ENCODE measurements around the gene STS.
A peak's percentile ranks its signal among the peaks of the same experiment; 100 is the strongest.

The STS gene
- total RNA-seq, result 1.3 to 2.9 (median 2.5) reads per million in 4 donors

- DNase-seq, result peak in 2 of 5 donors; percentile 6 to 49
Measured at GRCh38 chrX:7147413-7147977, at the start of gene STS. TSS of gene STS (plus strand) at chrX:7147712. CDS start at chrX:7253200, 105,488 bp downstream.

DNA sequence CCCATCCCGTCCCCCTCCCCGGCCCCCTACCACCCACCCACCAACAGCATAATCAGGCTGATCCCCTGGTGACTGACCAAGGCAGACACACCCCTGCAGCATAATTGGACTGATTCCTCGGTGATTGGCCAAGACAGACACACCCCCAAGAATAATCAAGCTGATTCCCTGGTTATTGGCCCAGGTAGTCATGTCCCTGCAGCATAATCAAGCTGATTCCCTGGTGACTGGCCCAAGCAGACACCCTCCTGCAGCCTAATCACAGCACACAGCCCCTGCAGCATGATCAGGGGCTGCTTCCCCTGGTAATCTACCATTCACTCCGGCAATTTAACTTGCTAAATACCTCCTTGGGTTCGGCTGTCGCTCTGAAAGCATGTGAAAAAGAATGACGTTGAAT, 47.5 kb upstream of the STS start:
- DNase-seq, result no peak

DNA sequence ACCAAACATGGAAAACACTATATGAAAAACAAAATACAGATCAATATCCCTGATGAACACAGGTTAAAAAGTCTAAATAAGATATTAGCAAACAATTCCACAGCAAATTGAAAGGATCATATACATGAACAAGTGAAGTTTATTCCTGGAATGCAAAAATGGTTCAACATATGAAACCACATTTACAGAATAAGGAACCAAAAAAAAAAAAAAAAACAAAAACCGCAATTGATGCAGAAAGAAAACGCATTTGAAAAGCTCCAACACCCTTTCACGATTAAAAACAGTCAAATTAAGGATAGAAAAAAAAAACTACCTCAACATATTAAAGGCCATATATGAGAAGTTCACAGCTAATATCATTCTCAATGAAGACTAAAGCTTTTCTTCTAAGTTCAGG, 45.4 kb upstream of the STS start:
- DNase-seq, result no peak

DNA sequence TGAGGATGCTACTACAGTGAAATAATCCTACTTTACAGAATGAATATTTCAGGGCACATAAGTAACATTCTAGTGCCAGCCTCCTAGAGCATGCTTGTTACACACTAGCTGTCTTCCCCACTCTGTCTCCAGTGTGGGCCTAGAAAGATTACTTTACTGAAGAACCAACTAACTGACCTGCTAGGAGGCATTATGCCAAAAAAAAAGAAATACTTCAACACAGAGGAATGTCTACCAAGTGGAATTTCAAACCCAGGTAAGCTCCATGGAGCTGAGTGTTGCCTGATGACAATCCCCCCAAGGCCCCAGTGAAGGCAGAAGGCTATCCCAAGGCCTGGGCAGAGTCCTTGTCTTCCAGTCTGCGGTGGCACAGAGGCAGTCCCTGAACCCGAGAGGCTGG, 40.9 kb upstream of the STS start:
- DNase-seq, result no peak

DNA sequence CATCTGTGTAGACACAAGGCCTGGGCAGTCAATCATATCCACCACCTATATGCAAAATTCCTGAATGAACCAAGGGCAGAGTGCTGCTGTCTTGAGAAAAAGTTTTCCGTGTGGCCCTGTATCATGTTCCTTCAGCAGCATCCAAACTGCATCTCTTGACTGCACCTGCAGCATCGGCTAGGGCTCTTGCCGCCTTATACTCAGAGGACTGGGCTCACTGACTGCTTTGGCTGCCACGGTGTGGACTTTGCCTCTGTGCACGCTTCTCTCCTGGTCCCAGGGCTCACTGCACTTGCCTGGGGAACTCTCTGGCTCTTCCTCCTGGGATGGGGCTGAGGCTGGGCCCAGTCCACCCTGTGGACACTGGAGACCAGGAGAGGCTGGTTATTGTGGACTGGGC, 39.5 kb upstream of the STS start:
- no peak for DNase-seq

- no peak for DNase-seq
Measured at GRCh38 chrX:7109049-7109531, 38.4 kb upstream of the STS start.

GRCh38 chrX:7109838-7110793, 37.4 kb upstream of the STS start:
- DNase-seq, result no peak

- peak in 1 of 5 donors; percentile 54 for DNase-seq
Measured at GRCh38 chrX:7110821-7111276, 36.7 kb upstream of the STS start.

DNA sequence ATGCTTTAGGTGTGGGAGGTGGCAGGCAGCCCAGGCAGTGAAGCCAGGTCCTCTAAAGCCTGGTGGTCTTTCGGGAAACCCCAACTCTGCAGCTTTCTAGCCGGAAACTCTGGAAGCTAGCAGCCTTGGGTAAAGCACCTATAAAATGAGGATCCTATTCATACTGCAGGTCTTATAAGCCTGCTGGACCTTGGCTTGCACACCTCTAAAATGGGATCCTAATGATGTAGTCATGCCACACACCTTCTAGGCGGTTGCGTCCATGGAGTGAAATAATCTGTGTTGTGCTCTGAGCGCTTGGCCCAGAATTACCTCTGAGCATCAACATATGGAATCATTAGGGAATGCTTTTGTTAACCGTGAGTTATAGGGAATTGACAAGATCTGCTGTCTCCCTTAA, 36.0 kb upstream of the STS start:
- no peak for DNase-seq

DNA sequence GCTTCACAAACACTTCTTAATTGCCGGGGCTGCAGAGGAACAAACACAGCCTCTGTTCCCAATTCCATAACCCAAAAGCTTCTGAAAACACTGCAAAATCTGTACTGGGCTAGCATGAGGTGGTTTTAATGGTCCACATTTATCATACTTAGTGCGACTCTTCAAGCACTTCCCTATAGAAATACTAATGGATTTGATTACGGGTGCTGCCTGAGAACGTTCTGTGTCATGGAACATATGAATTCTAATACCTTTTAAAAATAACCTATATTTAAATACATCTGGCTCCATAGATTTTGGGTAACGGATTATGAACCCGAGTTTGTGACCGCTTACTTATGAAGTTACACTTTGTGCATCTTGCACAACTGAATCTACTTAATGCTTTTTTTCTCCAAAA, 35.4 kb upstream of the STS start:
- no peak for DNase-seq

DNA sequence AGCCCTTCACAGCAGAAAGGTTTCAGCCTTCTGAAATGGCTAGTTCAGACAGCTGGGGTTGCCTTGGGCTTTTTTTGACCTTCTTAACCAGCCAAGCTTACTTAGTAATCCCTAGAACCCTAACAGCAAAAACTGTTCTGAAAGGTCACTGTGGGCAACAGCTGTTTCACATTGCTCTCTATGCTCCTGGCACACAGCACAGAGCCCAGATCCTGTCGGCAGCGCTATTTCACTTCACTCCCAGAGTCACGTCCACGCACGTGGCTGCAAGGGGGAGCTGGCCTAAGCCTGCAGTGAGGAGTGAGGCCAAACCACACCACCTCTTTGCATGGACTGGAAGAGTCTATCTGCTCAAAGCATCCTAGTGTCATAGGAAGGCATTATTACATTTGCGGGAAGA, 32.0 kb upstream of the STS start:
- no peak for DNase-seq

- no peak for DNase-seq
Measured at GRCh38 chrX:7116081-7116480, 31.4 kb upstream of the STS start.

GRCh38 chrX:7117587-7117986, 29.9 kb upstream of the STS start:
- no peak for DNase-seq

GRCh38 chrX:7119950-7120877, 27.3 kb upstream of the STS start:
- DNase-seq, result no peak

DNA sequence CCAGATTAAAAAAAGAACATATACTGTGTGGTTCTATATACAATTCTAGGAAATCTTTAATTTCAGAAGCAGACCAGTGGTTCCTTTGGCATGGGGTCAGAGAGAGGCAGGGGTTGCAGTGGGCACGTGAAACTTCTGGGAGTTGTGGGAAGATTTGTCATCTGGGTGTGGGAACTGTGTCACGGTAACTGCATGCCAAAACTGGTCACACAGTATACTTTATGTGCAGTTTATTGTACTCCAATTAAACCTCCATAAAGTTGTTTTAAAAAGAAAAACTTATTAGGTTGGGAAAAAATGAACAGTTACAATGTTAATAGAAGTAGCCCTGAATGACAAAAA, 26.7 kb upstream of the STS start:
- no peak for DNase-seq

DNA sequence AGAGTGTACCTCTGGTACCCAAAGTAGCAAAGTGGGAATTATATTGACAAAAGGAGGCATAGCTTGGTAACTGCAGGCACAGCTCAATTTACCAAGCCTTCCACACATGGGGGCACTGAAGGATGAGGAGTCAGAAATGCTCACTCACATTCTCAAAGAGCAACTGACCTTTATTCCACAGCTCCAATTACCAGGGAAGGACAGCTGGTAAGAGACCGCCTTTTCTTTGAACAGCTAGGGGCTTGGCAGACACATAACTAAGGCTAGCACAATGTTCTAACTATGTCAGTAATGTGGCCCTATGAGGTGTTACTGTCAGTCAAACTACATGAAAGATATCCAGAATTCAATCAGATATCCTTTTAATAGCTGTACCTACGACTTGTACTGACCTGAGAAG, 20.5 kb upstream of the STS start:
- DNase-seq, result no peak

GRCh38 chrX:7131621-7132020, 15.9 kb upstream of the STS start:
- DNase-seq, result no peak

- peak in 1 of 5 donors; percentile 25 for DNase-seq
Measured at GRCh38 chrX:7132335-7133049, 15.0 kb upstream of the STS start.

- DNase-seq, result no peak
Measured at GRCh38 chrX:7133050-7133440, 14.5 kb upstream of the STS start.

GRCh38 chrX:7134981-7135380, 12.5 kb upstream of the STS start:
- no peak for DNase-seq

GRCh38 chrX:7139202-7140081, 8.1 kb upstream of the STS start:
- DNase-seq, result no peak
